Endothelial cell (in vitro differentiated cells): ENCODE measurements around the gene GOLGA6L10. TPM values are rescaled to one million over a fixed set of nuclear protein-coding genes. Genes with fewer than 3 reads are reported as not detected.
"Not testable (repeated sequence)": the region's sequence is repeated elsewhere in the genome, so short reads cannot be mapped to it uniquely, and the experiment has no call there.

Source experiments
- DNase-seq: peaks from one replicate; pipeline ENCODE4 v3.0.0; 2021; ENCODE audit warnings: low spot score
- H3K27ac Mint-ChIP-seq: one replicate; pipeline ENCODE4 v1.8.0; 2021; ENCODE audit warnings: mixed read lengths, inconsistent platforms; ENCODE audit not compliant: unreplicated experiment
- H3K27me3 Mint-ChIP-seq: one replicate; pipeline ENCODE4 v1.8.0; 2021; ENCODE audit warnings: mild to moderate bottlenecking, moderate library complexity, mixed read lengths, inconsistent platforms; ENCODE audit not compliant: unreplicated experiment
- H3K36me3 Mint-ChIP-seq: one replicate; pipeline ENCODE4 v1.8.0; 2021; ENCODE audit warnings: mild to moderate bottlenecking, low read depth, mixed read lengths, inconsistent platforms; ENCODE audit not compliant: unreplicated experiment
- H3K4me1 Mint-ChIP-seq: one replicate; pipeline ENCODE4 v1.8.0; 2021; ENCODE audit warnings: mild to moderate bottlenecking, mixed read lengths, inconsistent platforms; ENCODE audit not compliant: unreplicated experiment
- H3K4me3 Mint-ChIP-seq: one replicate; pipeline ENCODE4 v1.8.0; 2021; ENCODE audit warnings: mild to moderate bottlenecking, mixed read lengths, inconsistent platforms; ENCODE audit not compliant: unreplicated experiment
- H3K9me3 Mint-ChIP-seq: one replicate; pipeline ENCODE4 v1.8.0; 2021; ENCODE audit warnings: mixed read lengths, inconsistent platforms; ENCODE audit not compliant: unreplicated experiment
- CTCF ChIP-seq: fragments of 200-600 bp; sonication (generic); IDR thresholded peaks from one replicate; pipeline ENCODE4 v1.5.0; 2021; ENCODE audit warnings: antibody characterized with exemption; ENCODE audit not compliant: unreplicated experiment
- total RNA-seq: library from RNA; stranded (reverse); fragmentation: NEBNext Ultra II Directional; extraction: Animal tissue kit (Norgen Biotek cat#: 25700); gene quantifications from one replicate; pipeline ENCODE4 v1.2.1, GENCODE V29; 2021; ENCODE audit not compliant: unreplicated experiment

GOLGA6L10 gene
- total RNA-seq, 1 donor from 2014 or later = 0.28 TPM

GRCh38 chr15:82301296-82302016 lies 47.8 kb downstream of the GOLGA6L10 start:
- Mint-ChIP-seq H3K27me3 (peaks cover 6% of the 10 kb centered on the region), H3K9me3 (no peaks in the 10 kb centered on the region), H3K4me1 (peaks cover 2% of the 10 kb centered on the region), H3K4me3 (no peak overlapping the region), H3K36me3 (no peaks in the 10 kb centered on the region), H3K27ac (no peak overlapping the region)
- DNase-seq = no peak
- TF ChIP-seq CTCF = no peak

GRCh38 chr15:82300883-82301282 lies 48.4 kb downstream of the GOLGA6L10 start:
- H3K27me3 Mint-ChIP-seq = peaks cover 6% of the 10 kb centered on the region

GRCh38 chr15:82300326-82300725 lies 48.9 kb downstream of the GOLGA6L10 start:
- H3K4me1 Mint-ChIP-seq, DNase-seq, H3K36me3 Mint-ChIP-seq, H3K4me3 Mint-ChIP-seq, H3K9me3 Mint-ChIP-seq, H3K27me3 Mint-ChIP-seq: not testable (repeated sequence)
- H3K27ac Mint-ChIP-seq = peak overlapping the region; percentile 45

More at GRCh38 chr15:82300883-82301282, 48.4 kb downstream of the GOLGA6L10 start:
- no peak overlapping the region for H3K27ac Mint-ChIP-seq
- no peaks in the 10 kb centered on the region for H3K9me3 Mint-ChIP-seq
- TF ChIP-seq CTCF = no peak
- DNase-seq = no peak
- no peak overlapping the region for H3K4me3 Mint-ChIP-seq
- peaks cover 2% of the 10 kb centered on the region for H3K4me1 Mint-ChIP-seq
- H3K36me3 Mint-ChIP-seq = no peaks in the 10 kb centered on the region

GRCh38 chr15:82299511-82299914 lies 49.8 kb downstream of the GOLGA6L10 start:
- not testable (repeated sequence) for H3K4me1 Mint-ChIP-seq, H3K27me3 Mint-ChIP-seq, H3K9me3 Mint-ChIP-seq, H3K27ac Mint-ChIP-seq, H3K4me3 Mint-ChIP-seq, H3K36me3 Mint-ChIP-seq, DNase-seq

GRCh38 chr15:82298520-82298919 lies 50.8 kb downstream of the GOLGA6L10 start:
- H3K4me3 Mint-ChIP-seq = no peak overlapping the region
- H3K27me3 Mint-ChIP-seq = peaks cover 9% of the 10 kb centered on the region
- H3K4me1 Mint-ChIP-seq = peaks cover 2% of the 10 kb centered on the region
- H3K9me3 Mint-ChIP-seq = no peaks in the 10 kb centered on the region
- no peak for DNase-seq
- no peaks in the 10 kb centered on the region for H3K36me3 Mint-ChIP-seq
- no peak for TF ChIP-seq CTCF
- H3K27ac Mint-ChIP-seq = no peak overlapping the region

- Mint-ChIP-seq H3K27me3 (peaks cover 6% of the 10 kb centered on the region), H3K9me3 (no peaks in the 10 kb centered on the region), H3K27ac (no peak overlapping the region), H3K36me3 (no peaks in the 10 kb centered on the region), H3K4me1 (peaks cover 2% of the 10 kb centered on the region), H3K4me3 (no peak overlapping the region)
- TF ChIP-seq CTCF = no peak
- DNase-seq = no peak
Measured at GRCh38 chr15:82298032-82298431, 51.2 kb downstream of the GOLGA6L10 start.
